Activated naive CD4-positive, alpha-beta T cell treated with anti-CD3 and anti-CD28 coated beads, Interleukin-2, amount 50 U/mL, for 24 hours (primary cell): ENCODE data around the gene OPTC.
"Not testable (repeated sequence)": the region's sequence is repeated elsewhere in the genome, so short reads cannot be mapped to it uniquely, and the experiment has no call there.

Experiments
- H3K27ac Mint-ChIP-seq: one replicate; pipeline ENCODE4 v1.8.0; 2021; ENCODE audit warnings: mild to moderate bottlenecking, mixed read lengths
- H3K27me3 Mint-ChIP-seq: one replicate; pipeline ENCODE4 v1.8.0; 2021; ENCODE audit warnings: mixed read lengths
- H3K36me3 Mint-ChIP-seq: one replicate; pipeline ENCODE4 v1.8.0; 2021; ENCODE audit warnings: mixed read lengths
- H3K4me1 Mint-ChIP-seq: one replicate; pipeline ENCODE4 v1.8.0; 2021; ENCODE audit warnings: mixed read lengths
- H3K4me3 Mint-ChIP-seq: one replicate; pipeline ENCODE4 v1.8.0; 2021; ENCODE audit warnings: mild to moderate bottlenecking, mixed read lengths
- H3K9me3 Mint-ChIP-seq: one replicate; pipeline ENCODE4 v1.8.0; 2021; ENCODE audit warnings: mixed read lengths

Gene OPTC

GRCh38 chr1:203512848-203513584 is 19.1 kb downstream of the OPTC start:
- peak overlapping the region; percentile 99 for H3K27ac Mint-ChIP-seq
- H3K4me1 Mint-ChIP-seq: peaks cover 45% of the 10 kb centered on the region
- no peaks in the 10 kb centered on the region for H3K27me3 Mint-ChIP-seq
- H3K9me3 Mint-ChIP-seq: no peaks in the 10 kb centered on the region
- H3K36me3 Mint-ChIP-seq: no peaks in the 10 kb centered on the region
- peak overlapping the region; percentile 88 for H3K4me3 Mint-ChIP-seq

GRCh38 chr1:203513585-203514031 is 19.7 kb downstream of the OPTC start:
- H3K9me3 Mint-ChIP-seq: no peaks in the 10 kb centered on the region
- peak overlapping the region; percentile 88 for H3K4me3 Mint-ChIP-seq
- H3K36me3 Mint-ChIP-seq: no peaks in the 10 kb centered on the region
- peaks cover 45% of the 10 kb centered on the region for H3K4me1 Mint-ChIP-seq
- H3K27me3 Mint-ChIP-seq: no peaks in the 10 kb centered on the region
- peak overlapping the region; percentile 99 for H3K27ac Mint-ChIP-seq

GRCh38 chr1:203516184-203516583 is 22.2 kb downstream of the OPTC start:
- H3K27me3 Mint-ChIP-seq: no peaks in the 10 kb centered on the region
- H3K36me3 Mint-ChIP-seq: no peaks in the 10 kb centered on the region
- no peak overlapping the region for H3K27ac Mint-ChIP-seq
- H3K4me3 Mint-ChIP-seq: no peak overlapping the region
- H3K4me1 Mint-ChIP-seq: peaks cover 39% of the 10 kb centered on the region
- H3K9me3 Mint-ChIP-seq: no peaks in the 10 kb centered on the region

GRCh38 chr1:203516906-203517305 is 23.0 kb downstream of the OPTC start:
- Mint-ChIP-seq H3K4me3 (no peak overlapping the region), H3K4me1 (peaks cover 32% of the 10 kb centered on the region), H3K36me3 (no peaks in the 10 kb centered on the region), H3K27me3 (no peaks in the 10 kb centered on the region), H3K27ac (no peak overlapping the region), H3K9me3 (no peaks in the 10 kb centered on the region)

GRCh38 chr1:203517426-203518110 is 23.6 kb downstream of the OPTC start:
- no peaks in the 10 kb centered on the region for H3K9me3 Mint-ChIP-seq
- H3K27ac Mint-ChIP-seq: no peak overlapping the region
- H3K36me3 Mint-ChIP-seq: no peaks in the 10 kb centered on the region
- peaks cover 26% of the 10 kb centered on the region for H3K4me1 Mint-ChIP-seq
- no peak overlapping the region for H3K4me3 Mint-ChIP-seq
- no peaks in the 10 kb centered on the region for H3K27me3 Mint-ChIP-seq

GRCh38 chr1:203518139-203518538 is 24.2 kb downstream of the OPTC start:
- H3K4me1 Mint-ChIP-seq: peaks cover 20% of the 10 kb centered on the region
- H3K9me3 Mint-ChIP-seq, H3K27ac Mint-ChIP-seq, H3K4me3 Mint-ChIP-seq, H3K36me3 Mint-ChIP-seq, H3K27me3 Mint-ChIP-seq: not testable (repeated sequence)

GRCh38 chr1:203518541-203518940 is 24.6 kb downstream of the OPTC start:
- H3K4me1 Mint-ChIP-seq: peaks cover 16% of the 10 kb centered on the region
- no peak overlapping the region for H3K27ac Mint-ChIP-seq
- no peak overlapping the region for H3K4me3 Mint-ChIP-seq

GRCh38 chr1:203519053-203519840 is 25.3 kb downstream of the OPTC start:
- Mint-ChIP-seq H3K4me1 (peaks cover 9% of the 10 kb centered on the region), H3K27me3 (no peaks in the 10 kb centered on the region), H3K9me3 (no peaks in the 10 kb centered on the region), H3K27ac (no peak overlapping the region), H3K36me3 (no peaks in the 10 kb centered on the region), H3K4me3 (no peak overlapping the region)

More at GRCh38 chr1:203518541-203518940, 24.6 kb downstream of the OPTC start:
- H3K9me3 Mint-ChIP-seq: no peaks in the 10 kb centered on the region
- H3K36me3 Mint-ChIP-seq: no peaks in the 10 kb centered on the region
- no peaks in the 10 kb centered on the region for H3K27me3 Mint-ChIP-seq

- no peaks in the 10 kb centered on the region for H3K9me3 Mint-ChIP-seq
- no peak overlapping the region for H3K27ac Mint-ChIP-seq
- no peak overlapping the region for H3K4me3 Mint-ChIP-seq
- H3K27me3 Mint-ChIP-seq: no peaks in the 10 kb centered on the region
- H3K4me1 Mint-ChIP-seq: peaks cover 4% of the 10 kb centered on the region
- no peaks in the 10 kb centered on the region for H3K36me3 Mint-ChIP-seq
These were observed 25.9 kb downstream of the OPTC start for GRCh38 chr1:203519896-203520295.

GRCh38 chr1:203520315-203520714 is 26.4 kb downstream of the OPTC start:
- Mint-ChIP-seq H3K36me3 (no peaks in the 10 kb centered on the region), H3K4me1 (peaks cover 3% of the 10 kb centered on the region), H3K27me3 (no peaks in the 10 kb centered on the region), H3K4me3 (no peak overlapping the region), H3K27ac (no peak overlapping the region), H3K9me3 (no peaks in the 10 kb centered on the region)

- Mint-ChIP-seq H3K27me3 (no peaks in the 10 kb centered on the region), H3K9me3 (no peaks in the 10 kb centered on the region), H3K27ac (no peak overlapping the region), H3K4me1 (no peaks in the 10 kb centered on the region), H3K4me3 (no peak overlapping the region), H3K36me3 (no peaks in the 10 kb centered on the region)
These were observed 27.3 kb downstream of the OPTC start for GRCh38 chr1:203521074-203521794.

GRCh38 chr1:203521812-203522211 is 27.9 kb downstream of the OPTC start:
- no peaks in the 10 kb centered on the region for H3K27me3 Mint-ChIP-seq
- H3K4me3 Mint-ChIP-seq: no peak overlapping the region
- no peaks in the 10 kb centered on the region for H3K9me3 Mint-ChIP-seq
- no peaks in the 10 kb centered on the region for H3K4me1 Mint-ChIP-seq
- no peaks in the 10 kb centered on the region for H3K36me3 Mint-ChIP-seq
- no peak overlapping the region for H3K27ac Mint-ChIP-seq

GRCh38 chr1:203522237-203522636 is 28.3 kb downstream of the OPTC start:
- H3K27ac Mint-ChIP-seq: no peak overlapping the region
- H3K36me3 Mint-ChIP-seq: no peaks in the 10 kb centered on the region
- H3K4me1 Mint-ChIP-seq: no peaks in the 10 kb centered on the region
- no peaks in the 10 kb centered on the region for H3K9me3 Mint-ChIP-seq
- no peak overlapping the region for H3K4me3 Mint-ChIP-seq
- H3K27me3 Mint-ChIP-seq: no peaks in the 10 kb centered on the region

GRCh38 chr1:203523667-203524066 is 29.7 kb downstream of the OPTC start:
- no peaks in the 10 kb centered on the region for H3K36me3 Mint-ChIP-seq
- H3K27ac Mint-ChIP-seq: no peak overlapping the region
- no peaks in the 10 kb centered on the region for H3K27me3 Mint-ChIP-seq
- peaks cover 3% of the 10 kb centered on the region for H3K4me1 Mint-ChIP-seq
- H3K9me3 Mint-ChIP-seq: no peaks in the 10 kb centered on the region
- no peak overlapping the region for H3K4me3 Mint-ChIP-seq

GRCh38 chr1:203524152-203524551 is 30.2 kb downstream of the OPTC start:
- H3K9me3 Mint-ChIP-seq: no peaks in the 10 kb centered on the region
- peaks cover 6% of the 10 kb centered on the region for H3K4me1 Mint-ChIP-seq
- H3K36me3 Mint-ChIP-seq: no peaks in the 10 kb centered on the region
- no peak overlapping the region for H3K4me3 Mint-ChIP-seq
- no peak overlapping the region for H3K27ac Mint-ChIP-seq
- H3K27me3 Mint-ChIP-seq: no peaks in the 10 kb centered on the region
